Activated CD4-positive, alpha-beta T cell treated with anti-CD3 and anti-CD28 coated beads, Interleukin-2, amount 10 ng/mL, durations not matched to agents 24 days and 14 days (primary cell): Measurements from ENCODE around the gene CHST3. TPM values are rescaled to one million over a fixed set of nuclear protein-coding genes. Genes with fewer than 3 reads are reported as not detected.
"Not testable (repeated sequence)": the region's sequence is repeated elsewhere in the genome, so short reads cannot be mapped to it uniquely, and the experiment has no call there.

Experiments
- DNase-seq: peaks from one replicate; pipeline ENCODE4 v3.0.0; 2022
- H3K27ac Mint-ChIP-seq: one replicate; pipeline ENCODE4 v1.8.0; 2022; ENCODE audit warnings: mild to moderate bottlenecking, mixed read lengths
- H3K27me3 Mint-ChIP-seq: one replicate; pipeline ENCODE4 v1.8.0; 2022; ENCODE audit warnings: mixed read lengths
- H3K36me3 Mint-ChIP-seq: one replicate; pipeline ENCODE4 v1.8.0; 2022; ENCODE audit warnings: low read depth, mild to moderate bottlenecking, mixed read lengths
- H3K4me1 Mint-ChIP-seq: one replicate; pipeline ENCODE4 v1.8.0; 2021; ENCODE audit warnings: mixed read lengths
- H3K4me3 Mint-ChIP-seq: one replicate; pipeline ENCODE4 v1.8.0; 2022; ENCODE audit warnings: mild to moderate bottlenecking, moderate library complexity, mixed read lengths
- H3K9me3 Mint-ChIP-seq: one replicate; pipeline ENCODE4 v1.8.0; 2021; ENCODE audit warnings: mixed read lengths
- intact Hi-C: fragments of 100-400 bp; cut with micrococcal nuclease; formaldehyde crosslinking; loops from one replicate; pipeline ENCODE4 v1.15.1; 2023
- total RNA-seq: library from RNA; stranded (reverse); gene quantifications from 2 replicates; pipeline ENCODE4 v1.2.3, GENCODE V29; 2022

CHST3 gene
- total RNA-seq, 1 donor from 2014 or later = 0.63 TPM

GRCh38 chr10:71972746-71973695 lies 8.8 kb downstream of the CHST3 start:
- Mint-ChIP-seq H3K4me1 (peaks cover 14% of the 10 kb centered on the region), H3K4me3 (no peak overlapping the region), H3K36me3 (no peaks in the 10 kb centered on the region), H3K27me3 (peaks cover 4% of the 10 kb centered on the region), H3K27ac (peak overlapping the region; percentile 11), H3K9me3 (no peaks in the 10 kb centered on the region)
- intact Hi-C loops = no loop called here
- DNase-seq = no peak

- no peak for DNase-seq
- Mint-ChIP-seq H3K36me3 (no peaks in the 10 kb centered on the region), H3K27ac (peak overlapping the region; percentile 75), H3K4me1 (peaks cover 14% of the 10 kb centered on the region), H3K4me3 (no peak overlapping the region), H3K27me3 (no peaks in the 10 kb centered on the region), H3K9me3 (no peaks in the 10 kb centered on the region)
- intact Hi-C loops = no loop called here
Measured at GRCh38 chr10:71973777-71974488, 9.7 kb downstream of the CHST3 start.

- peaks cover 14% of the 10 kb centered on the region for H3K4me1 Mint-ChIP-seq
- no peak overlapping the region for H3K4me3 Mint-ChIP-seq
- peak; percentile 60 for DNase-seq
- H3K9me3 Mint-ChIP-seq = no peaks in the 10 kb centered on the region
- H3K36me3 Mint-ChIP-seq = no peaks in the 10 kb centered on the region
- intact Hi-C loops = no loop called here
- peak overlapping the region; percentile 75 for H3K27ac Mint-ChIP-seq
- H3K27me3 Mint-ChIP-seq = no peaks in the 10 kb centered on the region
Measured at GRCh38 chr10:71974489-71975021, 10.4 kb downstream of the CHST3 start.

- Mint-ChIP-seq H3K4me3 (no peak overlapping the region), H3K9me3 (no peaks in the 10 kb centered on the region), H3K27ac (no peak overlapping the region), H3K27me3 (no peaks in the 10 kb centered on the region), H3K36me3 (no peaks in the 10 kb centered on the region), H3K4me1 (peaks cover 14% of the 10 kb centered on the region)
- no peak for DNase-seq
- intact Hi-C loops = no loop called here
Measured at GRCh38 chr10:71975087-71975870, 11.1 kb downstream of the CHST3 start.

GRCh38 chr10:71975871-71976725 lies 11.9 kb downstream of the CHST3 start:
- no peak overlapping the region for H3K4me3 Mint-ChIP-seq
- peaks cover 14% of the 10 kb centered on the region for H3K4me1 Mint-ChIP-seq
- H3K36me3 Mint-ChIP-seq = no peaks in the 10 kb centered on the region
- no peak overlapping the region for H3K27ac Mint-ChIP-seq
- no peaks in the 10 kb centered on the region for H3K9me3 Mint-ChIP-seq
- intact Hi-C loops = no loop called here
- DNase-seq = no peak
- no peaks in the 10 kb centered on the region for H3K27me3 Mint-ChIP-seq

- H3K4me3 Mint-ChIP-seq, DNase-seq, H3K9me3 Mint-ChIP-seq, H3K27me3 Mint-ChIP-seq, intact Hi-C loops, H3K36me3 Mint-ChIP-seq, H3K27ac Mint-ChIP-seq: not testable (repeated sequence)
- H3K4me1 Mint-ChIP-seq = peaks cover 14% of the 10 kb centered on the region
Measured at GRCh38 chr10:71977614-71977903, 13.4 kb downstream of the CHST3 start.

- Mint-ChIP-seq H3K9me3 (no peaks in the 10 kb centered on the region), H3K4me3 (no peak overlapping the region), H3K36me3 (no peaks in the 10 kb centered on the region), H3K4me1 (peaks cover 12% of the 10 kb centered on the region), H3K27ac (no peak overlapping the region), H3K27me3 (no peaks in the 10 kb centered on the region)
- no peak for DNase-seq
- intact Hi-C loops = no loop called here
Measured at GRCh38 chr10:71978476-71978875, 14.3 kb downstream of the CHST3 start.

- DNase-seq = no peak
- Mint-ChIP-seq H3K4me1 (peaks cover 6% of the 10 kb centered on the region), H3K4me3 (no peak overlapping the region), H3K9me3 (no peaks in the 10 kb centered on the region), H3K36me3 (no peaks in the 10 kb centered on the region), H3K27ac (no peak overlapping the region), H3K27me3 (no peaks in the 10 kb centered on the region)
- intact Hi-C loops = no loop called here
Measured at GRCh38 chr10:71978988-71979691, 14.9 kb downstream of the CHST3 start.

- H3K9me3 Mint-ChIP-seq = no peaks in the 10 kb centered on the region
Measured at GRCh38 chr10:71979692-71980062, 15.5 kb downstream of the CHST3 start.

GRCh38 chr10:71980181-71981014 lies 16.2 kb downstream of the CHST3 start:
- intact Hi-C loops = no loop called here
- peaks cover 3% of the 10 kb centered on the region for H3K4me1 Mint-ChIP-seq

More at GRCh38 chr10:71979692-71980062, 15.5 kb downstream of the CHST3 start:
- no peak for DNase-seq
- Mint-ChIP-seq H3K27me3 (no peaks in the 10 kb centered on the region), H3K4me3 (no peak overlapping the region), H3K27ac (no peak overlapping the region), H3K36me3 (no peaks in the 10 kb centered on the region), H3K4me1 (peaks cover under 1% of the 10 kb centered on the region)
- intact Hi-C loops = no loop called here

GRCh38 chr10:71981015-71981875 lies 17.1 kb downstream of the CHST3 start:
- Mint-ChIP-seq H3K4me1 (peaks cover 8% of the 10 kb centered on the region), H3K9me3 (no peaks in the 10 kb centered on the region), H3K27me3 (no peaks in the 10 kb centered on the region), H3K4me3 (no peak overlapping the region), H3K36me3 (no peaks in the 10 kb centered on the region), H3K27ac (no peak overlapping the region)
- intact Hi-C loops = no loop called here
- no peak for DNase-seq

More at GRCh38 chr10:71980181-71981014, 16.2 kb downstream of the CHST3 start:
- Mint-ChIP-seq H3K9me3 (no peaks in the 10 kb centered on the region), H3K4me3 (no peak overlapping the region), H3K27ac (no peak overlapping the region), H3K27me3 (no peaks in the 10 kb centered on the region), H3K36me3 (no peaks in the 10 kb centered on the region)
- DNase-seq = no peak
